NCI-H748 (cell line): Measurements from ENCODE around the gene TTLL6.

ENCODE experiments used
- DNase-seq: peaks from one replicate; lab custom pipeline; 2025; ENCODE audit not compliant: unreplicated experiment; lab: John Stamatoyannopoulos, UW

The TTLL6 gene

GRCh38 chr17:48761114-48761513, 55.9 kb downstream of the TTLL6 start:
- no peak for DNase-seq

DNA sequence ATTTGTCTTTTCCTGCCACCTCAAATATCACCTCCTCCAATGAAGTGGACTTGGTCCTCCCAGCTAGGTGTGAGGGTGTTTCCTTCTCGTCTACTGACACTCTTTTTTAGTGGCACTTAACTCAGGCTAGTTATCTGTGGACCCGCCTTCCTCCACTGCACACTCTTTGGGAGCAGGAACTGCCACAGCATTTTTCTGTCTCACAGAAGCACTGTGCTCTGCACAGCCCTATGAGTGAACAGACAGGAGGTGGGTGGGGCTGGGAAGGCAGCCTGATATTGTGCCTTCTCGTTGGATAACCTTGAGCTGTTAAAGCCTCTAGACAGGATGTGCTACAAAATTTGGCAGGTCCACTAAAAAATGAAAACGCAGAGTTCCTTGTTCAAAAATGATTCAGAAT, 56.6 kb downstream of the TTLL6 start:
- no peak for DNase-seq

DNA sequence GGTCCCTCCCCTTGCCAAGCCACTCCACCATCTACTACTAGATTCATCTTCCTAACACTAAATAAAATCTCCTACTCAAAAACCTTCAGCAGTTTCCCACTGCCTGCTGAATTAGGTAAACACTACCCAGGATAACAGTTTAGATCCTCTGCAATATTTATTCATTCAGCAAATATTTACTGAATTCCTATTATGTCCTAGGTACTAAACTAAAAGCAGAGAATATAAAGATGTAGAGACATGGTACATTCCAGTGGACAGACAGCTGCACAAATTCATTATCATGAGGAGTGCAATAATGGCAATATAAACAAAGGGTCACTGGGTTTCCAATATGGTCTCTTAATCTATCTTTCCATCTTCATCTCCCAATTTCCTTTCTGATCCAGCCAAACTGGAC, 57.7 kb downstream of the TTLL6 start:
- DNase-seq, result no peak

- DNase-seq, result no peak
These were observed 59.5 kb downstream of the TTLL6 start for GRCh38 chr17:48757524-48757961.

DNA sequence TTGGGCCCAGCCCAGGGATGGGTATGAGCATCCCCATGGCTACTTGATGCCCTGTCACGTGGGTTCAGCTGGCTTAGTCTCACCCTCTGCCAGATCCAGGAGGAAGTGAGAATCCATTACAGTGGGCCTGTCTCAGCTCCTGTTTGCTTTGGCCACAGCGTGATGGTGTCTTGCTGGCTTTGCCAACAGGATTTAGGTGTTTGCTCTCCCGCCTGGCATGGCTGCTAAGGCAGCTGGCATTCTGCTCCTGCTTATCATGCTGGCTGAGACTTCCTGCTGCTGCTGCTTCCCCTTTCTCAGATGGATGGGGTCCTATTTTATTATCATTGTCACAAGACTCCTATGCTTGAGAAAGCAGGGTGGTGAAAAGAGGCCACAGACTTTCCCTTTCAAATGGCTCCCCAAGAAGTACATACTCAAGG, 60.2 kb downstream of the TTLL6 start:
- no peak for DNase-seq

GRCh38 chr17:48755356-48755755, 61.7 kb downstream of the TTLL6 start:
- DNase-seq, result no peak

DNA sequence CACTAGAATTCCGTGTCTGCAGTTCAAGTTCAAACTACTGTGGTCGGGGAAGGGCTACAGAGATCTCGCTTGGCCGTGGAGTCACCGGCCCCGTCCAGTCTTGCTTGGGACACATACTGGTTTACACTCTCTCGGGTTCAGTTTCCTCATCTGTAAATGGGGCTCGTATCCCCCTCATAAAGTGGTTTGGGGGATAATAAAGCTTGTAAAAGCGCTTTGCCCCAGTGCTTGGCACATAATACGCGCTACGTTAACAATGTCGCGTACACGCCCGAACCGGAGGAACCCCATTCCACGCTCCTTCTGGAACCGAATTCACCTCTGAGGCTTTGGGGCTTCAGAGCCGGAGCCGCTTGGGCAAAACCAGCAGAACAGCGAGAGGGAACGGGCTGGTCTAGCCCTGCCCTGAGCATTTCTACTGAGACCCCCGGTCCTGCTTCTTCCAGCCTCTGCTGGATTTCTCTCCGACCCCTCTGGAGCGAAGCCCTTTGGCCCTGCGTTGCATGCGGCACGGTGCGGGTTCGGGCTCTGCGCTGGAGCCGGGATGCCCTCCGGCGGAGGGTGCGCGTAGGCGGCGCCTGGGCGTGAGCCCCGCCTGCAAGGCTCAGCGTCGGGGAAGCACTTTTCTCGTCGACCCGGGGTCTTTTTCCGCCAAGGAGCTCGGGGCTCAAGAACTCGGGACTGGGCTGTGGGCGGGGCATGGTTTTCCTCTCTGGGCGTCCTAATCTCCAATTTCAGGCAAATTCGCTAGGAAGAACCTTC, 62.3 kb downstream of the TTLL6 start:
- no peak for DNase-seq

DNA sequence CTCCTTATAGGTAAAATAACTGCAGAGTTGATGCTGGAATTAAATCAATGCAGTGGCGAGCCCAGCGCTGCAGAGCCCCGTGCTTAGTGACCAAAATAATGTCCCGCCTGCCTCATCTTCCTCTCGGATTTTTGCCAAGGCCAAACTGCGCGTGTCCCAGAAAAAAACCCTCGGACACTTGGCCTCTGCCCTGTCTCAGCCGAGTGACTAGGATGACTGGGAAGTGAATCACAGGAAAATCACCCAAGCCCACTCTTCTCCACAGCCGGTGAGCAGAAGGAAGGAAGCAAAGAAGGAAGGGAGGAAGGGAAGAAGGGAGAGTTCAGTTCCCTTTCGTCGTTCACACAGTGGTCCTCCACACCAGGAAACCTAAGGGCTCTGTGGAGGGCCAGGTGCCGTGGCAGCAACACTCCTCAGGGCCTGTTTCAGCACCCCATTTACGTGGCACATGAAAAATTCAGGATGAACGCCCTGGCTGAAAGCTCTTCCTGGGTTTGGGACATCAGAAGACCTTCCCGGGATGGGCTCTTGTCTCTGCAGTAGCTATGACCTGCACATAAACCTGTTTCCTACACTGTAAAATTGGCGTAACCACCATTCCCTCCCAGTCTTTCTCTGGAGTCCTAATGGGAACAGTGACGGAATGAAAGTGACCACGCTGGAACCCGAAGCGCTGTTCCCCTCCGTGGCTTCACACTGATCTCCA, 63.1 kb downstream of the TTLL6 start:
- no peak for DNase-seq

DNA sequence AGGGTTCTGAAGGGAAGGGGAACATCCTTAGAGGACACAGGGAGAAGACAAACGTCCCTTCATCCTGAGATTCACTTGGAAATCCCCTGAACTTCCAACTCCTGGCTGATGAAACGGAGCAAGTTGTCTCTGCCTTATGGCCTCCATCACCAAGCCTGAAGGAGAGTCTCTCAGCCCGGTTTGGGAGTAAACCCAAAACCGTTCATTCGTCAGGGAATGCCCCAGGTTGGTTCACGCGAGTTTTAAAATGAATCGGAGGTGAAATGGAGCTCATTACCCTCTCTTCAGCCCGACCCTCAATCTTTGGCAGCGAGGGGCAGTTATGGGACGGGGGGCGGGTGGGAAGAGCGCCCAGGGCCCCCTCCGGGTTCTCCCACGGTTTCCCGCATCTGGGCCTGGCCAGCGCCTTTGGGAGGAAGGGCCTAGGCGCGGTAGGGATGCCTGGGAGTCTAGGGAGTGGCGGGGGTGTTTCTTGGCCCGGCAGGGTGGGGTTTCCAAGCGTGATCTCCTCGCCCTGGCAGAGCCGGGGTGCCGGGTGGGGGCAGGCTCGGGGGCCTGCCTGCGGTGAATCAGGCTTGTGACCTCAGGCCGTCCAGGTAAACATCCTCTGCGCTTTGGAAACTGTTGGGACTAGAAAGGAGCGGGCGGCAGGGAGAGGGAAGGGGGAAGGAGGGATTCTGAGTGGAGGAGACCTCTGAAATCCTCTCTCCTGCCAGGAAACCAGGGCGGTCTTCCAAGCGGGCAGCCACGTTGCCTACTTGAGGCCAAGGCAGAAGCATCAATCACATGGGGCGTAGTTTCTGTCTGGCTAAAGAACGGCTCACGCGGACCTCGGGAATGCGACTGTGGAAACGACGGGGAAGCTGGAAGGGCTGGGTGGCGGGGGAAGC, 64.4 kb downstream of the TTLL6 start:
- no peak for DNase-seq

- DNase-seq, result no peak
These were observed 65.2 kb downstream of the TTLL6 start for GRCh38 chr17:48751733-48752398.

DNA sequence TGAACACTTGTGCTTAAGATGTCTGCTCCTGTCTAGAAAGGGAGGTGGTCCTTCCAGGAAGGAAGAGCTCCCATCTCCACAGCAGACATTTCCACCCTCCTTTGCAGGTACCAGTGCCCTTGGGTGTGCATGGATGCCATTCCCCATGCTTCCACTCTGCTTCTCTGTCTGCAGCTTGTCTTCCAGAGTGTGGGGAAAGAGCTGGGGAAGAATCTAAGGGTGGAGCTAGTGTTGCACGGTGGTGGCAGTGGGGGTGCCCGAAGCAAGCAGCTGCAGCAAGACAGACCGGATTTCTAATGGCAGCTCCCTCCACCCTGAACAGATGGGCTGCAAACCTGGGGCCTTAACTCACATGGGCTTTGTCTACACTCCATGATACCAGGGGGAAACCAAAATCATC, 65.9 kb downstream of the TTLL6 start:
- no peak for DNase-seq

- no peak for DNase-seq
These were observed 67.1 kb downstream of the TTLL6 start for GRCh38 chr17:48749621-48750553.

GRCh38 chr17:48748718-48749566, 68.1 kb downstream of the TTLL6 start:
- DNase-seq, result no peak

- DNase-seq, result no peak
These were observed 69.3 kb downstream of the TTLL6 start for GRCh38 chr17:48747445-48748363.

DNA sequence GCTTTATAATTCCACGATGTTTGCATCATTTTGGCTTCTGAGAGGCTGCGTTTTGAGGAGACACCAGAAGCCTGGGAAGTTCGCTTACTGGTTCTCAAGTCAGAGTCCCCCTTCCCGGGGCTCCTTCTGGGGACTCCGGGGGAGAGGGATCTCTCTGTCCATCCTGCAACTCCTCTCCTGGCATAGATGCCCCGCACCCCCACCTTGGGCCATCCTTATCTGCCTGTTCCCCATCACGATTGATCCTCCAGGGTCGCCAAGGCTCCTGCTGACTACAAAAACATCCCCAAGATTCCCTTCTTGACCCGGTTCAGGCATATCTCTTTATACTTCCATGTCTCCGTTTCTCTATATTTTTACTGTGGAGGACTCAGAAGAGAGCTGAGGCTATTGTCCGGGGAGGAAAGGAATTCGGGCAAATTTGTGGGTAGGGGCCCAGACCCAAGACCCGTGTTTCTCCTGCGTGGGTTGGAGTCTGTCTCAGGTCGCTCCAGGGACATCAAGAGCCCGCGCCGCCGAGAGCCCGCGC, 70.0 kb downstream of the TTLL6 start:
- DNase-seq, result no peak

- DNase-seq, result no peak
These were observed 71.4 kb downstream of the TTLL6 start for GRCh38 chr17:48745381-48746275.

GRCh38 chr17:48740537-48740936, 76.5 kb downstream of the TTLL6 start:
- DNase-seq, result no peak
